Tongue (tissue), 2 donors: ENCODE results near the gene FNDC11. TPM values are rescaled to one million over a fixed set of nuclear protein-coding genes. Genes with fewer than 3 reads are reported as not detected.
"Not testable (repeated sequence)": the region's sequence is repeated elsewhere in the genome, so short reads cannot be mapped to it uniquely, and the experiment has no call there.

Source experiments
- DNase-seq: peaks from one replicate; pipeline ENCODE4 v3.0.0-alpha.2; 2015
- total RNA-seq: library from RNA; depleted of rRNA; stranded (reverse); fragments of >200 nt; gene quantifications from one replicate; pipeline ENCODE4 v1.2.3, GENCODE V29; 2014

Gene FNDC11
- total RNA-seq, 1 donor from 2014 or later = 0.10 TPM

DNA sequence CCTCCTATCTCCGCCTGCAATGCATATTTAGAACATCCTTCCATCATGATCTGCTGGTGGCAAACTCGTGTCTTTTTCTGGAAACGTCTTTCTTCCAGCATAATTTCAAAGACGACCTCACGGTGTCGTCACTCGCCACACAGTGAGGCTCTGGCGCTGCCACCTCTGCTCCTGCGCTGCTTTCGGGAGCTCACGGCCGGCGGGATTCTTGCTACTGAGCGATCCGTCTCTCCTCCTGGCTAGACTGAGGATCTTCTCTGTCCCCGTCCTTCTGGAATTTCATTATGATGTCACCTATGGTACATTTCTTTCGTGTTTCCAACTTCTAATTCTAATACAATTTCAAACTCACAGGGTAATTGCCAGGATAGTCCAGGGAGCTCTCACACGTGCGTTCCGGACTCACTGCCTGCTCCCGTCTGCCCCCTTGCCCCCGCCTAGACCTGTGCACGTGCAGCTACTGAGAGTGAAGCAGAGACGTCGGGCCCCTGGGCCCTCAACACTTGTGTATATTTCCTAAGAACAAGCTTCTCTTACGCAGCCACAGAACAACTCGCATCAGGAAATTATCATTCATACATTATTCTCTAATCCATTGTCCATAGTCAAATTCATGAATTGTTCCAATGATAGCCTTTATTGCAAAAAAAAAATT lies 45.6 kb downstream of the FNDC11 start:
- no peak for DNase-seq

DNA sequence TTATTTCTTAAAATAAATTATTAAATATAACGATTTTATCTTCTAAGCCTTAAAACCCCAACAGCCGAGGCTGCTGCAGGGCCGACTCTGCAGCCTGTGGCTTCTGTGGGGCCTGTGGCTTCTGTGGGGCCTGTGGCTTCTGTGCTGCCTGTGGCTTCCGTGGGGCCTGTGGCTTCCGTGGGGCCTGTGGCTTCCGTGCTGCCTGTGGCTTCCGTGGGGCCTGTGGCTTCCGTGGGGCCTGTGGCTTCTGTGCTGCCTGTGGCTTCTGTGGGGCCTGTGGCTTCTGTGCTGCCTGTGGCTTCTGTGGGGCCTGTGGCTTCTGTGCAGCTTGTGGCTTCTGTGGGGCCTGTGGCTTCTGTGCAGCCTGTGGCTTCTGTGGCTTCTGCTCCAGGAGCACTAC lies 47.7 kb downstream of the FNDC11 start:
- DNase-seq = not testable (repeated sequence)

DNA sequence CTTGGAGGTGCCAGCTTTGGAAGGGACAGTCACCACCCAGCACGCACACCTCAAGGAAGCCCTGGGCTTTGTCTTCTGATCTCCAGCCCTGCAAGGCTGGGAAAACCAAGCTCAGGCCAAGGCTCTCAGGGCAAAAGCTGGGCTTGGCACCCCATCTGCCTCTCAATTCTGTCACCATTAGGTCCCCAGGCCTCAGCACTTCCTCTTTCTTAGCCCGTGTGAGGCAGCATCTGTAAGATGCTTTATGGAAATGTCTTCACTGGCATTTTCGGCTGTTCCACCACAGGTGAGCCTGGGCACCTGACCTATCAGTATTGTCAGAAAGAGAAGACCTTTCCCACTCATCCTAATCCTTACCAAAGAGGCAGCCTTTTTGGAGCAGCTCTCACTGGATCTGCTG lies 48.4 kb downstream of the FNDC11 start:
- no peak for DNase-seq

Other genes with a start within 250 kb of the FNDC11 start
- gene CHRNA4, start 192.8 kb upstream of the FNDC11 start, total RNA-seq = 1.8 TPM
- gene KCNQ2, start 81.5 kb upstream of the FNDC11 start, total RNA-seq = 2.6 TPM
- 858 TPM for gene EEF1A2, start 55.1 kb upstream of the FNDC11 start, total RNA-seq
- gene PPDPF, start 33.4 kb upstream of the FNDC11 start, total RNA-seq = 35.2 TPM
- 4.6 TPM for gene PTK6, start 16.8 kb upstream of the FNDC11 start, total RNA-seq
- not detected for gene SRMS, start 6.4 kb upstream of the FNDC11 start, total RNA-seq
- 27.1 TPM for gene HELZ2, start 20.1 kb downstream of the FNDC11 start, total RNA-seq
- gene GMEB2, start 72.9 kb downstream of the FNDC11 start, total RNA-seq = 9.9 TPM
- gene STMN3, start 99.3 kb downstream of the FNDC11 start, total RNA-seq = 15.6 TPM
- gene RTEL1, start 104.2 kb downstream of the FNDC11 start, total RNA-seq = 9.2 TPM
- gene TNFRSF6B, start 142.5 kb downstream of the FNDC11 start, total RNA-seq = 1.1 TPM
- gene ARFRP1, start 153.8 kb downstream of the FNDC11 start, total RNA-seq = 36.3 TPM
- gene ZGPAT, start 153.9 kb downstream of the FNDC11 start, total RNA-seq = 14.1 TPM
- gene LIME1, start 182.5 kb downstream of the FNDC11 start, total RNA-seq = 6.8 TPM
- gene SLC2A4RG, start 185.6 kb downstream of the FNDC11 start, total RNA-seq = 67.0 TPM